CD4-positive, alpha-beta T cell treated with Interleukin-10 for 1 hour (primary cell): ENCODE data around the gene FBXO40.
"Not testable (repeated sequence)": the region's sequence is repeated elsewhere in the genome, so short reads cannot be mapped to it uniquely, and the experiment has no call there.

Source experiments
- DNase-seq: peaks from one replicate; pipeline ENCODE4 v3.0.0-alpha.2; 2020

FBXO40 gene

GRCh38 chr3:121592856-121593702, at the start of gene FBXO40:
FBXO40 (plus strand) TSS chr3:121593379; CDS start chr3:121620576, 27,197 bp downstream.
- DNase-seq = no peak

DNA sequence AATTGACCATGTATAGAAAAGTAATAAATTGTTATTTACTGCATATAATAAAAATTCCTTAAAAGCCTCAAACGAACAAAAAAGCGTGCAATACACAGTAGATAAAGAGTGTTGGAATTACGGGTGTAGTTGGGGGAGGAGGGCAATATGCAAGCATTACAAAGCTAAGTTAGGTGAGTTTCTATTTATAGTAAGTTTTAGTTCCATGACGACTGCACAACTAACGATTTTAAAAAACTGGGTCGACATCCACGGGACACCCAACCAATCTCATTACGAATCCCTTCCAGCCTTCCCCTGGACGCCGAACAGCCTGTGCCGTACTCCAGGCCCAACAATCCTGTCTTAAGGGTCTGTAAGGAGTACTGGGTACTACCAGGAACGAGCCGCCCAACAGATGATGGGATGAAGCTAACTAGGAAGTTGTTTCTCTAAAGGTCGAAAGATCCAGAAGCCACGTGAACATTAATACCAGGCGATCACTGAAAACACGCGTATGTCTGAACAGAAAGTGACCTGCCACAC, 48.1 kb upstream of the FBXO40 start:
- no peak for DNase-seq

DNA sequence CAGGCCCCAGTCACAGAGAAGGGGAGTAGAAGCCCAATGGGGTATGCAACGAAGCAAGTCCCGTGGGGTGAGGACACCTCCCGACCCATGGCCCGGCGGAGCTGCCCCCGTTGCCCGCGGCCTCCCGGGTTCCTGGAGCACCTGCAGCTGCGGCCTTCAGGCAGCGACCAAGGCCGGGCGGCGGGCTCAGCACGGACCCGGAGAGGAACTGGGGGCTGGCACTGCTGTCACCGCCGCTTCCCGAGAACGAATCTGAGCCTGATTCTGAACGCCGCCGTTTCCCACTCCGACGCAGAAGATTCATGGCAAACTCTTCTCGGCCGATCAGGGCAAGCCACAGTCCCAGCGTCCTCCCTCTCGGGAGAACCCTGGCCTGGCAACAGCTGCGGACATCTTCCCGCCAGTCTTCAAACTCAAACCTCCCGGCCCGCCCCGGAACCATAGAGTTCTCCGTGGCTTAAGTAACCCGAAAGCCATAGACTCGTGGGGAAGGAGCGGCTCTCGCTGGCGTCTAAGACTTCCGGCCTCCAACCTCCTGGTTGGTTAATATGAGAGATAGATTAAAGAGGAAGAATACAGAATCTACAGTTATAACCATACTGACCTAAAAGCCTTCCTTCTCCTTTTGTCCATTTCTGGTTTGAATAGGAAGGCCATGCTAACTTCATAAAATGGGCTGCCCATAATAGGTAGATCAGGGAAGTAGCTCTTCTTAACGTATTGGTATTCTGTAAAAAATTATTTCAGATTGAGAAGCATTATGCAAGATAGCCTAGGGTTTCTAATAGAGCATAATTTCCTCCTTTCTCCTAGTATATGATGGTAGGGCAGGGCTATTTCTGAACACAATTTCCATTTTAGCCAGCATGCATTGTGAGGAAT, 47.4 kb upstream of the FBXO40 start, which contains the start of gene POLQ:
POLQ (minus strand) TSS at position 415 of the 882 bp plus-strand sequence; CDS start at position 304, 111 bp downstream.
- peak; percentile 91 for DNase-seq

DNA sequence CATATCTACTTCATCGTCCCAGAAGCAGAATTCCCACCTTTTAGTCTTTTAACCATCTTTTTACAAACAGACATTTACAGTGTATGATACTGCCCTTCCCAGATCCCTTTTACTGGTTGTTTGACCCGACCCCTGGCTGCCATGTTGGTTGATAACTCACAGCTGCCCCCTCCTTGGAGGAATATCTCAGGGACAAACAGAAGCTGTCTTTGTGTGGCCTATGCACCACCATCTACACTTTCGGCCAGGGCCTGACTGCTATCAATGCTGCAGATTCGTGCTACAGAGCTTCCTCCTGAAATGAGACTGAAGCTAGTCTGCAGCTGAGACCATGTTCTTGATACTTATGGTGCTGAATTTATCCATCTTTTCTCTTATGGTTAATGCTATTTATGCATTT, 40.8 kb upstream of the FBXO40 start:
- DNase-seq = no peak

GRCh38 chr3:121552797-121553196, 40.4 kb upstream of the FBXO40 start:
- no peak for DNase-seq

DNA sequence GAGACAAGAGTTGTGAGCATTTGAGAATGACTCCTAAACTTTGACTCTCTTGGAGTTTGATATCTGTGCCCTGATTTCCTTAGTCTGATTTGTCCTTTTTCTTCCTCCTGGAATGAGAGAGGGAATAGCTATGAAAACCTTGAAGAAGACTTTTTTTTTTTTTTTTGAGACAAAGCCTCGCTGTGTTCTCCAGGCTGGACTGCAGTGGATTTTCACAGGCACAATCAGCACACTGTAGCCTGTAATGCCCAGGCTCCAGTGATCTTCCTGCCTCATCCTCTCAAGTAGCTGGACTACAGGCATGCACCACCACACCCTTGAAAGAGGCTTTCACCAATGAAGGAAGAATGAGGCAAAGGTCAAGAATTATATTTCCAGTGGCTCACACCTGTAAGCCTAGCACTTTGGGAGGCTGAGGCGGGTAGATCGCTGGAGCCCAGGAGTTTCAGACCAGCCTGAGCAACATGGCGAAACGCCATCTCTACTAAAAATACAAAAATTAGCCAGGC, 35.7 kb upstream of the FBXO40 start:
- DNase-seq = no peak

GRCh38 chr3:121562148-121562547, 31.0 kb upstream of the FBXO40 start:
- no peak for DNase-seq

DNA sequence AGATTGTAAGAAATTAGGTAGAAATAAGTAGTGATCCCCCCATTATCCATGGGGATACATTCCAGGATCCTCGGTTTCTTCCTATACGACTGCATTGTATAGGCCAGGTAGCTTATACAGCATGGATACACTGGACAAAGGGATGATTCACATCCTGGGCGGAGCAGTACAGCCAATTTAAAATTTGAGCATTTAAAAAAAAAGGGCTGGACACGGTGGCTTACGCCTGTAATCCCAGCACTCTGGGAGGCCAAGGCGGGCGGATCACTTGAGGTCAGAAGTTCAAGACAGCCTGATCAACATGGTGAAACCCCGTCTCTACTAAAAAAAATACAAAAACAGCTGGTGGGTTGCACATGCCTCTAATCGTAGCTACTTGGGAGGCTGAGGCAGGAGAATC, 26.4 kb upstream of the FBXO40 start:
- no peak for DNase-seq

DNA sequence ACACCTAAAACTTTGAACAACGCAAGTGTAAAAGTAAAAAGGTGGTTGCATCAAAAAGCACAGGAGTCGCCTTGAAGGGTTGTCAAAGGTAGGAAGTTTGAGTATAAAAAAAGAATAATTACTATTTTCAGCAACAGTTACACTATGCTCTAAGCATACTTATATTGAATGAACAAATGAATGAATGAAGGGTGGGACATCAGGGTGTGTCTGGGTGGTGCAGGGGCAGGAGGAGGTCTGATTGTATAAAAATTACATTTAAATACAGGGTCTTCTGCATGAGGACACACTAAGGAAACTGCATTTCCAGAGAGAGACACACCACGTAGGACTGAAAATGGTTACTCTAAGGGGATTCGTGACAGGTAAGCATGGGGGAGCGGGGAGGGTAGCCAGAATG, 25.5 kb upstream of the FBXO40 start, which contains the start of gene ARGFX:
ARGFX (plus strand) TSS at position 301 of the 400 bp plus-strand sequence. CDS start 2,765 bp downstream, outside the sequence.
- DNase-seq = no peak

DNA sequence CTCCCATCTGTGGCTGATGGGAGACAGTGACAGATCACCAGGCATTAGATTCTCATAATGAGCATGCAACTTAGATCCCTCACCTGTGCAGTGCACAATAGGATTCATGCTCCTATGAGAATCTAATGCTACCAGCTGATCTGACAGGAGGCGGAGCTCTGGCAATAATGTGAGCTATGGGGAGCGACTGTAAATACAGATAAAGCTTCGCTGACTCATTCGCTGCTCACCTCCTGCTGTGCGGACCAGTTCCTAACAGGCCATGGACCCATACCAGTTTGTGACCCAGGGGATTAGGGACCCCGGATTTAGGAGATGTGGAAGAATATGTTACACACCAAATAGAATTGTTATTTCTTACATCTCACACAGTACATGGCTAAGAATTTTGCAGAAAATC, 18.7 kb upstream of the FBXO40 start:
- DNase-seq = no peak

- no peak for DNase-seq
These were observed 11.5 kb upstream of the FBXO40 start for GRCh38 chr3:121581691-121582090.

DNA sequence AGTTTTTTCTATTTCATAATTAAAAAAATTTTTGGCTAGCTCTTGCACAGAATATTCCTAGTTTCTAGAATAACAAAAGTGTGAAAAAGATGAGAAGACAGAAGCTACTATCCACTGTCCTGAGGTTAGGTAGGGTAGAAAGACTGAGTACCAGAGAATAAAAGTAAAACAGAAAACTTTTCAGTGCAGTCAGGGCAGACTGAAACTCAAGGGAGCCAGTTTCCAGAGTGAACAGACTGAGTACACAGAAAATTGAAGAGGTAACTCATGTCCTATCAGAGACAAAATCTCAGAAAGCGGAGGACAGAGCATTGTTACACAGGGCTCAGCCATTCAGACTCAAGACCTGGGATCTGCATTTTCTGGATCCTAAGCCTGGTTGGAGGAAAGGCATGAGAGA, 8.8 kb upstream of the FBXO40 start:
- no peak for DNase-seq

- not testable (repeated sequence) for DNase-seq
These were observed 627 bp downstream of the FBXO40 start for GRCh38 chr3:121593806-121594205.

DNA sequence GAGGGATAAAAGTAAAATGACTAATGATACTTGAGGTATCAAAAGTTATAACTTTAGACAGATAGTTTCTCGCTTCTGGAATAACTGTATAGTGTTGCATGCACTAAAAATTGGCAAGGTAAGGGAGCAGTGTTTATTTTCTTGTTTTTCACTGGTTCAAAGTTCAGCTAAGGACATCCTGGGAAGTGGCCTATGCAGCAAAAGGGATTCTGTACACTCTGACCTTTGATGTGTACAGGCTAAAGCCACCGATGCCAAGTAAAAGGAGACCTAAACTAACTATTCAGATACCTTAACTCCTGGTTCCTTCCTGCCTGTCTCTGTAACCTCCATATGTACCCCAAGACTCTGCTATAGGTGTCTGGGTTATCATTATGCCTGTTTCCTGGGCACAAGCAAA, 1.7 kb downstream of the FBXO40 start:
- DNase-seq = no peak

DNA sequence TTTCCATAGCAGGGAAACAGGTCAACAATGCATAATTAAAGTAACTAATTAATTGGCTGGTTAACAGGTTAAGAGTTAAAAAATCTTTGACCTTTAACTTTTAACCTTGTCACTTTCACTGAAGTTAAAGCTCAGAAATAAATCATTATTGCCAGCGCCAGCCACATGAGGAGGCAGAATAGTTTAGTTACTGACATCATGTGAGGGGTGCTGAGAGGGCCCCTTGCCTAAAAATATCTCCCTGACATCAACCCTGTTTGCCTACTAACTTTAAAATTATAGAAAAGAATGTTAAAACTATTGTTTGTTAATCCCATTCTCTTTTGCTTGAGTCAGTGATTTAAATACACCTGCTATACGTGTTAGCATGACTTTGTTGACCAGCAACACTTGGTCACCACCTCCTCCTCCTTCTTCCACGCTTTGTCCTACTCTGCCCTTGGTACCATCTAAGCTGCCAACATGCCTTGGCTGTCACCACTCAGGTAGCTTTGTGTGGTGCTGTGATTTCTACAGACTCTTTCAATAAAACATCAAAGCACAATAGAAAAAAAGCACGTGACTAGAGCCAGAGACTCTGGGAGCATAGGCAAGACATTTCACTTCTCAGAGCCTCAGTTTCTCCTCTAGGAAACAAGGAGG, 2.7 kb downstream of the FBXO40 start:
- DNase-seq = no peak

DNA sequence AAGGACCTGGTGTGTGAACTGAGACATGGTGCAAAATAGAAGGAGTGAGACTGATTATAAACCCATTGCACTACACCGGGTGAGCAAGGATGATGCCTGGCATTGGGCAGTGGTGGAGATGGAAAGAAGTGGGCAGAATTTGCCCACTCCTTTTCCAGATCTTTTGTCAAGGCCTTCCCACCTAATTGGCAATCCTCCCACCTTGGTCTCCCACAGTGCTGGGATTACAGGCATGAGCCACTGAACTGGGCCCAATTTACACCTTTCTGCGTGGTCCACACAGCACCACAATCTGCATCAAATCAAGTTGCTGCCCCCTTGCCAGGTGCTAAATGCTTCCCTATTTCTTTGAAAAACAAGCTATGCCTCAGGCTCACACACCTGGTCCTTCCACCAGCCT, 5.4 kb downstream of the FBXO40 start:
- no peak for DNase-seq

- not testable (repeated sequence) for DNase-seq
These were observed 6.7 kb downstream of the FBXO40 start for GRCh38 chr3:121599900-121600299.

DNA sequence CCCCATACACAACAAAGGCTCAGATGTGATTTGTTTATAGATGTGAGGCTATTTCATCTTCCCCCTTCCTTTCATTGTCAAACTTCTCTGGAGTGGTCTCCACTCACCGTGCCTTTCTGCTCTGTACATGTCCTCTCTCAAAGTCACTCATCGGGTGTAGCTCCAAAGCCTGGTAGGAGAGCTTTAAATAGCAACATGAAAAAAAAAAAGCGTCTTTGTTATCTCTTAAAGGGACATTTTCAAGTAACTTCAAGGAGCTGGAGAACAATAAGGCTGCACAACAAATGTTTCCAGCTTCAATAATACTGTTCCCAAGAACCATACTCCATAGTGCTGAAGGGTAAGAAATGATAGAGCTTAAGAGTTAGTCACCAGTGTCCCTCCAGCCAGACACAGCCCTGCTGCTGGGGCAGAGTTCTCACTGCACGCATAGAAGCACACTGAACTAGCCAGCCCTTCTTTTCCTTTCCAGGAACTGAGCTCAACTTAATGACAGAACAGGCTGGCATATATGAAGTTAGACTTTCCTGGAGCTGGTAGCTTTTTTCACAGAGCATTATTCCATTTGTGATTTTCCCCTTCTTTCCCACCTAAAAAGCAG, 8.1 kb downstream of the FBXO40 start:
- DNase-seq = no peak

GRCh38 chr3:121604759-121605158, 11.6 kb downstream of the FBXO40 start:
- DNase-seq = no peak

- DNase-seq = no peak
These were observed 12.9 kb downstream of the FBXO40 start for GRCh38 chr3:121606106-121606505.

GRCh38 chr3:121619691-121620090, 26.5 kb downstream of the FBXO40 start:
- DNase-seq = no peak

DNA sequence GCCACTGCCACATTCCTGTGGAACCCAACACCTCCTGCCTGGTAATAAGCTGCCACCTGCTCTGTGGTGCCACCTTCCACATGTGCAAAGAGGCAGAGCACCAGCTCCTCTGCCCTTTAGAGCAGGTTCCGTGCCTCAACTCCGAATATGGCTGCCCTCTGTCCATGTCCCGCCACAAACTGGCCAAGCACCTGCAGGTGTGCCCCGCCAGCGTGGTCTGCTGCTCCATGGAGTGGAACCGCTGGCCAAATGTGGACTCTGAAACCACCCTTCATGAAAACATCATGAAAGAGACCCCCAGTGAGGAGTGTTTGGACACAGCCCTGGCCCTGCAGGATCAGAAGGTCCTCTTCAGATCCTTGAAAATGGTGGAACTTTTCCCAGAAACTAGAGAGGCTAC, 28.3 kb downstream of the FBXO40 start:
- no peak for DNase-seq
